Peyer's patch (tissue), 4 donors: ENCODE data around the gene LYSMD4. TPM values are rescaled to one million over a fixed set of nuclear protein-coding genes. Genes with fewer than 3 reads are reported as not detected.

ENCODE experiments used
- DNase-seq, 3 donors: peaks; one replicate each; pipeline ENCODE4 v3.0.0-alpha.2; 2017 to 2019
- H3K27ac ChIP-seq, 4 donors: fragments of 200-600 bp; sonication (generic); one replicate each; pipeline ENCODE4 v1.5.1; 2016 to 2019
- H3K27me3 ChIP-seq, 2 donors: fragments of 200-600 bp; sonication (generic); one replicate each; pipeline ENCODE4 v1.5.1; 2019
- H3K36me3 ChIP-seq, 3 donors: fragments of 200-600 bp; sonication (generic); one replicate each; pipeline ENCODE4 v1.5.1; 2016 to 2019
- H3K4me1 ChIP-seq, 4 donors: fragments of 200-600 bp; sonication (generic); one replicate each; pipeline ENCODE4 v1.5.1; 2016 to 2019
- H3K4me3 ChIP-seq, 4 donors: fragments of 200-600 bp; sonication (generic); 1 replicate in 3 of 4; 2 replicates in 1 of 4; pipeline ENCODE4 v1.5.1; 2016 to 2019; ENCODE audit warnings: mild to moderate bottlenecking in 1 of 4
- H3K9me3 ChIP-seq, 4 donors: fragments of 200-600 bp; sonication (generic); one replicate each; pipeline ENCODE4 v1.5.1; 2016 to 2019; ENCODE audit warnings: mild to moderate bottlenecking in 1 of 4
- POLR2A ChIP-seq, 2 donors: fragments of 450-650 bp; IDR thresholded peaks; one replicate each; pipeline ENCODE4 v1.5.1; 2017; ENCODE audit warnings: antibody characterized with exemption in 2 of 2, mild to moderate bottlenecking in 2 of 2, moderate library complexity in 2 of 2
- total RNA-seq, 4 donors: library from RNA; depleted of rRNA; stranded (reverse); fragments of >200 nt; gene quantifications; one replicate each; pipeline ENCODE4 v1.1.0, GENCODE V29; 2016
- TF ChIP-seq, protein P1 (sequence below), 6 experiments: fragments of 450-650 bp in 4 of 6; fragments of 200-600 bp in 2 of 6; sonication (generic) in 1 of 6; IDR thresholded peaks; one replicate each; pipeline ENCODE4 v1.5.1; 2017 to 2019; ENCODE audit warnings: antibody characterized with exemption in 6 of 6, mild to moderate bottlenecking in 3 of 6, moderate library complexity in 1 of 6

The LYSMD4 gene
- total RNA-seq, 4 donors from 2014 or later = 8.3 to 39.9 (median 18.6) TPM

DNA sequence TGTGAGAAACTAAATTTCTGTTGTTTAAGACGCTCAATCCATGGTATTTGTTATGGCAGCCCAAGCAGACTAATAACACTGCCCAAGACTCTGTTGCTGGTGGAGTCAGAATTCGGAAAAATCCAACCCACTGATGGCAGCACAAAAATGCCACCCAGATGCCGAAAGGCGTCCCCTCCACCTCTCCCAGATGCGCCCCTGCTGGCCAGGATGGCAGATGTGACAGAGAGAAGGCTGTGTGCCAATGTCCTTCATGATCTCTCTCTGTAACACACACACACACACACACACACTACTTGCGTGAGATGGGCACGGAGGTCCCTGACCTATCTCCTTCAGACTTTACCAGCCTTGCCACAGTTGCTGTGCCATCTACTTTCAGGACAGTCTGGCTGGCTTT lies 10.9 kb upstream of the LYSMD4 start:
- Histone ChIP-seq H3K9me3 (no peaks in the 10 kb centered on the region), H3K27me3 (no peaks in the 10 kb centered on the region), H3K27ac (no peak overlapping the region), H3K4me1 (no peaks in the 10 kb centered on the region), H3K36me3 (no peaks in the 10 kb centered on the region), H3K4me3 (no peak overlapping the region)
- no peak for DNase-seq
- TF ChIP-seq POLR2A (IDR thresholded peaks at IDR 0.05) = no peak
- TF ChIP-seq, protein P1, sequence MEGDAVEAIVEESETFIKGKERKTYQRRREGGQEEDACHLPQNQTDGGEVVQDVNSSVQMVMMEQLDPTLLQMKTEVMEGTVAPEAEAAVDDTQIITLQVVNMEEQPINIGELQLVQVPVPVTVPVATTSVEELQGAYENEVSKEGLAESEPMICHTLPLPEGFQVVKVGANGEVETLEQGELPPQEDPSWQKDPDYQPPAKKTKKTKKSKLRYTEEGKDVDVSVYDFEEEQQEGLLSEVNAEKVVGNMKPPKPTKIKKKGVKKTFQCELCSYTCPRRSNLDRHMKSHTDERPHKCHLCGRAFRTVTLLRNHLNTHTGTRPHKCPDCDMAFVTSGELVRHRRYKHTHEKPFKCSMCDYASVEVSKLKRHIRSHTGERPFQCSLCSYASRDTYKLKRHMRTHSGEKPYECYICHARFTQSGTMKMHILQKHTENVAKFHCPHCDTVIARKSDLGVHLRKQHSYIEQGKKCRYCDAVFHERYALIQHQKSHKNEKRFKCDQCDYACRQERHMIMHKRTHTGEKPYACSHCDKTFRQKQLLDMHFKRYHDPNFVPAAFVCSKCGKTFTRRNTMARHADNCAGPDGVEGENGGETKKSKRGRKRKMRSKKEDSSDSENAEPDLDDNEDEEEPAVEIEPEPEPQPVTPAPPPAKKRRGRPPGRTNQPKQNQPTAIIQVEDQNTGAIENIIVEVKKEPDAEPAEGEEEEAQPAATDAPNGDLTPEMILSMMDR (IDR thresholded peaks at IDR 0.05) = no peak

DNA sequence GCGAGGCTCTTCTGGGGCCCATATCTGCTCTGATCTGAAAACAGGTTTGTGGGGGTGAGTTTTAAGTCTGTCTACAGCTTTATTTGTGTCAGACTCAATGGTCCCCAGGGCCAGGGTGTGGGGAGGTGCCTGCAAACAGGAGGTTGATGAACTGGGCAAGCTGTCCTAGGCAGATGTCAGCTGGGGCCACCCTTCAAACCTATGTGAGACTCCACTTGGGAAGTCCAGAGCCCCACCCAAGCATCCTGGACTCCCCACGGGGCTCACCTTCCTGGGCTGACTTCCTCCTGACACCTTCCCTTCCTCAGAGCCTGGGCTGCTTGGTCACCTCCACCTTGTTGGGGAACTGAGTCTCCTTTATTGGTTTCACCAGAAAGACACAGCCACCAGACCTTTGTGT lies 8.6 kb upstream of the LYSMD4 start:
- Histone ChIP-seq H3K9me3 (no peaks in the 10 kb centered on the region), H3K4me3 (no peak overlapping the region), H3K4me1 (no peaks in the 10 kb centered on the region), H3K27ac (no peak overlapping the region), H3K27me3 (no peaks in the 10 kb centered on the region), H3K36me3 (no peaks in the 10 kb centered on the region)
- TF ChIP-seq, protein P1 (IDR thresholded peaks at IDR 0.05) = no peak
- no peak for TF ChIP-seq POLR2A (IDR thresholded peaks at IDR 0.05)
- no peak for DNase-seq

DNA sequence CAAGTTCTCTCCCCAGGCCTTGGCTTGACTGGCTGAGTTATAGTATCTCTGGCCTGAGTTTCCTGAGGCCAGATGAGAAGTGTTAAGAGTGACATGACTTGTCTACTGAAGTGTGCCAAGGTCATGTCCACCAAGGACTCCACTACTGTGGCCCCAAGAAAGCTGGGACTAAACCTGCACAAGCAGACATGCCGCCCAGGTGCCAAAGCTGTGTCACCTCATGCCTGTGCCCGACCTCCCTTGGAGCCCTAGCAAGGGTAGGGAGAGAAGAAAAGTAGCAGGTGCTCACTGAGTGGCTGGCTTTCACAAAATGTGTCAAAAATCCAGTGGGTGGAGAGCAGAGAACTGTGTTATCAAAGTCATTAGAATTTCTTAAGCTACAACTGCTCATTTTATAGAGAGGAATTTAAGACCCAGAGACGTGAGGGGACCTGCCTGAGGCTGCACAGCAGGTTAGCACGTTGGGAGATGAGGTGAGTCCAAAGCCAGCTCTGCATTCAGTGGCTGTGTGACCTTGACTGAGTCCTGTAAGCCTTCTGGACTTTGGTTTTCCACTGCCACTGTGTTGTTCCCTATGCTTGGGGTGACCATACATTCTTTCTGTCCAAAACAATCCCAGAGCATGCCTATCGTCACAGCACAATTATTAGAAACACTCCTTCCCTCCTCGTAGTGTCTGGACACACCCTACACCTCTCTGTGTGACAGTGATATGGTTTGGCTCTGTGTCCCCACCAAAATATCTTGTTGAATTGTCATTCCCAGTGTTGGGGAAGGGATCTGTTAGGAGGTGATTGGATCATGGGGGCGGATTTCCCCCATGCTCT lies 5.0 kb upstream of the LYSMD4 start:
- TF ChIP-seq, protein P1 (IDR thresholded peaks at IDR 0.05) = no peak
- TF ChIP-seq POLR2A (IDR thresholded peaks at IDR 0.05) = no peak
- no peak overlapping the region for H3K27ac ChIP-seq
- H3K4me1 ChIP-seq = peaks cover 0 to 2% (median 0%) of the 10 kb centered on the region in 4 donors
- H3K4me3 ChIP-seq = no peak overlapping the region
- no peak for DNase-seq
- no peaks in the 10 kb centered on the region for H3K27me3 ChIP-seq
- no peaks in the 10 kb centered on the region for H3K36me3 ChIP-seq
- H3K9me3 ChIP-seq = no peaks in the 10 kb centered on the region

DNA sequence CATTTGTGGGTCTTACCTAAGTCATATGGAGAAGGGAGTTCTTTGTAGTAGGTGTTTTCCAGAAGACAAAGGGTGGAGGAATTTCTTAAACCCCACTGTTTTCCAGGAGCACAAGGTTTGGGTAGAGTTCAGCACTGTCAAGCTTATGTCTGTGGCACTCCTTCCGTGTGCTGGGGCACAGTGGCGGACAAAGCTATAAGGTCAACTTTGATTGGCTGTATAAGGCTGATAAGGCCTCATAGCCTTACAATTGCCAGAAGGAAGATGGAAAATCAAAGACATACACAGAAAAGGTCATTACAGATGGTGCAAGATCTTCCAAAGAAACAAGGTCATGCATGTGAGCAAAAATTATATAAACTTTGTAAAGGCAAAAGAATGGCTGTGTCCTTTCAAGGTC lies 3.5 kb upstream of the LYSMD4 start:
- H3K9me3 ChIP-seq = no peaks in the 10 kb centered on the region
- H3K36me3 ChIP-seq = no peaks in the 10 kb centered on the region
- no peak overlapping the region for H3K27ac ChIP-seq
- no peaks in the 10 kb centered on the region for H3K27me3 ChIP-seq
- no peak overlapping the region for H3K4me3 ChIP-seq
- peak in 1 of 3 donors; percentile 26 for DNase-seq
- H3K4me1 ChIP-seq = peaks cover 0 to 5% (median 1%) of the 10 kb centered on the region in 4 donors
- TF ChIP-seq, protein P1 (IDR thresholded peaks at IDR 0.05) = no peak
- no peak for TF ChIP-seq POLR2A (IDR thresholded peaks at IDR 0.05)

DNA sequence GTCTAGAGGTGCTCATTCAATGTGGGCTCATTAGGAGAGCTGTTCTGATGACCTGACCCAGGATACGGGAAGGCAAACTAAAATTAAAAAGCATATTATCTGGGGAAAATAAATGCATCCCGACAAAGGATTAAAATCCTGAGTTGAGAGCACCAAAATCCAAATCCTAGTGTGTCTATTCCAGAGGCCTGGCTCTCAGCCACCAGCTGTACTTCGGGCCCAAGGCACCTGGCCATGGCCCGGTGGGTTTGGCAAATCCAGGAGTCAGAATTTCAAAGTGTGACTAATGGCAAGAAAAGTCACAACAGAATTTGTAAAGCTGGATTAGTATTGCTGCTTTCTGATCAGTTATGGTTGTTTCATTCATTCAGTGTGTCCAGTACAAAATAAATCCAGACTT lies 2.6 kb upstream of the LYSMD4 start:
- no peak overlapping the region for H3K4me3 ChIP-seq
- H3K27ac ChIP-seq = no peak overlapping the region
- no peaks in the 10 kb centered on the region for H3K36me3 ChIP-seq
- H3K27me3 ChIP-seq = no peaks in the 10 kb centered on the region
- H3K4me1 ChIP-seq = peaks cover 0 to 11% (median 1%) of the 10 kb centered on the region in 4 donors
- H3K9me3 ChIP-seq = no peaks in the 10 kb centered on the region
- DNase-seq = peak in 1 of 3 donors; percentile 25
- TF ChIP-seq, protein P1 (IDR thresholded peaks at IDR 0.05) = no peak
- no peak for TF ChIP-seq POLR2A (IDR thresholded peaks at IDR 0.05)
